ENCODE data around the gene CD300A. TPM values are rescaled to one million over a fixed set of nuclear protein-coding genes. Genes with fewer than 3 reads are reported as not detected.
A peak's percentile ranks its signal among the peaks of the same experiment; 100 is the strongest.

Gene CD300A
- total RNA-seq, 1 donor from 2014 or later, result not detected

DNA sequence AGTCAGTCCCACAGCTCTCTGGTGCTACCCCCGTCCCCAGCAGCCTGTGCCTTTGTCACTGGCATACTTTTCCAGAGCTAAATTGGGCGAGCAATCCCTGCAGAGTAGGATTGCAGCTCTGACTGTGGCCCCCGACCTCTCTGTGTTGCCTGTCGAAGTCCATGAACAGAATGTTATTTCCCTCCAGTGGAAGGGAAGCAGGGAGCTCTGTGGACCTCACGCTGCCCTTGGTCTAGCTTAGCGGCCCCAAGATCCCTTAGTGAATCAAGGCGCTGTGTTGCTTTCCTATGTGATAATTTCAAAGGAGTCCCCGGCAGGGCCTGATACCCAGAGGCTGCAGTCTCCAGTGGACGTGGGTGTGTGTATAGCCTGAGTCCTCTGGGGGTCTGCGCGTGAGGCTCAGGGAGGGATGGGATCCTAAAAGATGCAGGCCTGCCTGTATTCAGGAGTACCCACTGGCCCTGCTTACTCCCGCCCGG, 15.5 kb upstream of the CD300A start:
- TF ChIP-seq CTCF (conservative IDR thresholded peaks at IDR 0.05; ENCODE audit: low read depth, low read length), result no peak
- DNase-seq (ENCODE audit: low read depth), result no peak
- no peak overlapping the region for H3K4me3 ChIP-seq (ENCODE audit: low read depth, low read length)

DNA sequence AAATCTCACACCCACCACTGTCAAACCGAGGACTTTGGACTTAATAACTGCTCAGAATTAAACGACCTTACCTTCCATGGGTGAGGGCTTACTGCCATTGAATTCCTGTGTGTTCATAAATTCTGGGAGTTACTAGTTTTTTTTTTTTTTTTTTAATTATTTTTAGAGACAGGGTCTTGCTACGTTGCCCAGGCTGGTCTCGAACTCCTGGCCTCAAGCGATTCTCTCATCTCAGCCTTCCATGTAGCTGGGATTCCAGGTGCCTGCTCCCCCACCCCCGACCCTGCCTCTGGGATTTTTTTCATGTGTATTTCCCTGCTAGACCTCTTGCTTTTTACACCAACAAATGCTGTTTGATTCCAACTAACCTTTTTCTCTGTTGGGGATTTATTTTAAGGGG, 14.9 kb upstream of the CD300A start:
- TF ChIP-seq CTCF (conservative IDR thresholded peaks at IDR 0.05; ENCODE audit: low read depth, low read length), result no peak
- H3K4me3 ChIP-seq (ENCODE audit: low read depth, low read length), result no peak overlapping the region
- DNase-seq (ENCODE audit: low read depth), result no peak

GRCh38 chr17:74452033-74452840, 14.2 kb upstream of the CD300A start:
- H3K4me3 ChIP-seq (ENCODE audit: low read depth, low read length), result no peak overlapping the region
- no peak for TF ChIP-seq CTCF (conservative IDR thresholded peaks at IDR 0.05; ENCODE audit: low read depth, low read length)
- DNase-seq (ENCODE audit: low read depth), result no peak

- no peak for DNase-seq (ENCODE audit: low read depth)
- H3K4me3 ChIP-seq (ENCODE audit: low read depth, low read length), result peak overlapping the region; percentile 52
- TF ChIP-seq CTCF (conservative IDR thresholded peaks at IDR 0.05; ENCODE audit: low read depth, low read length), result no peak
These were observed 13.4 kb upstream of the CD300A start for GRCh38 chr17:74452841-74453661.

- no peak for DNase-seq (ENCODE audit: low read depth)
- no peak for TF ChIP-seq CTCF (conservative IDR thresholded peaks at IDR 0.05; ENCODE audit: low read depth, low read length)
- peak overlapping the region; percentile 52 for H3K4me3 ChIP-seq (ENCODE audit: low read depth, low read length)
These were observed 12.7 kb upstream of the CD300A start for GRCh38 chr17:74453665-74454196.

- DNase-seq (ENCODE audit: low read depth), result no peak
- H3K4me3 ChIP-seq (ENCODE audit: low read depth, low read length), result peak overlapping the region; percentile 45
- peak; percentile 4 for TF ChIP-seq CTCF (conservative IDR thresholded peaks at IDR 0.05; ENCODE audit: low read depth, low read length)
These were observed 12.0 kb upstream of the CD300A start for GRCh38 chr17:74454197-74455024.

All from epithelial cell of proximal tubule (primary cell).